ENCODE data around the gene SPATC1L.

DNA sequence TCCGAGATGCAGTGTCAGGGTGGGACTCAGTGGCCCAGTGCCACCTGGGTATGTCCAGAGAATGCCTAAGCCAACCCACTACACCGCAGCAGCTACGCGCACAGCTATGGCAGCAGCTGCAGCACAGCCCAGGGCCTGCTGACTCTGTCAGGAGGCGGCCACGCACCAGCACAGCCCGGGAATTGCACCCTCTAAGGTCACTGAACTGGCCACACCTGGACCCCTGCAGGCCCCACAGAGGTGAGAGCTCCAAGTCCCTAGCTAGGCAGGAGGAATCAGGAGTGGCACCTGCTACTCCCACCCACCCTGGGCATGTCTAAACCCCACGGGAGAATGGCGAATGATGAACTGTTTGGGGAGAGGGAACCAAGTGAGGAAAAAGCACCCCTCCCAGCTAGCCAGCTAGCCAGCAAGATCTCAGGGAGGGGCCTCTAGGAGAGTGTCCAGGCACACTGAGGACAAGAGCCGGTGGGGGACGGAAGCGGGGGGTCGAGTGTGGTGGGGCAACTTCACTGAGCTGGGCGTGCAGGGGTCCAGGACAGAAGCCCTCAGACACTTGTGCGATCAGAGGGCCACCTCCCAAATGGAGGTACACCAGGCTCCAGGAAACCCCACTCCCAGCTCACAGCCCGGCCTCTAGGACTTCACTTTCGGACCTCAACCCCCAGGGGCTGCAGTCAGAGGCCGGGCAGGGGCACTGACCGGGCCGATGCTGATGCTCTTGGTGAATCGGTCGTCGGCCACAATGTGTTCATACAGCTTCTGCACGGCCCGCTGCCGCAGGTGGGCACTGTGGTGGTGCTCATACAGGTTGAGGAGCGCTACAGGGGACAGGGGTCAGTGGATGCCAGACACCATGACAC lies 30.4 kb upstream of the SPATC1L start:
- no peak for TF ChIP-seq GATA2 (IDR thresholded peaks at IDR 0.05; ENCODE audit: low read depth, low read length)
- no peak for TF ChIP-seq GATA3 (IDR thresholded peaks at IDR 0.05; ENCODE audit: low read depth, low read length)
